NCI-H1436 (cell line): ENCODE results near the gene PPFIBP2.

Experiments
- DNase-seq: peaks from one replicate; lab custom pipeline; 2025; lab: John Stamatoyannopoulos, UW

PPFIBP2 gene

DNA sequence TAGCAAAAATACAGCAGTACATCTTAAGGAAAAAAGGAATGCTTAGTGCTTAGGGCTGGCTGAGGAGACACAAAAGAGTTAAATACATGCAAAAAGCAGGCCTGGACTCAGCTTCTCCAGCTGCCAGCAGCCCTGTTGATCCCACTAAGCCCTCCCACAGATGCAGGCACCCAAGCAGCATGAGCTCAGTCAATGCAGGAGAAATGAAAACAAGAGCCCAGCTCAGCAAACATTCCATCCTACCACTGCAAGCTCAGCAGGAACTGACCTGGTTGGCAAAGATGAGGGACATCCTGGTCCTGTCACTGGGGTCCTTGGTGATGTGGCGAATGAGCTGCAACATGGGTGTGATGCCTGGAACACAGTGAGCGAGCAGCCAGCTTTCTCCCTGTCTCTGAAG, 153.7 kb downstream of the PPFIBP2 start:
- DNase-seq = no peak

DNA sequence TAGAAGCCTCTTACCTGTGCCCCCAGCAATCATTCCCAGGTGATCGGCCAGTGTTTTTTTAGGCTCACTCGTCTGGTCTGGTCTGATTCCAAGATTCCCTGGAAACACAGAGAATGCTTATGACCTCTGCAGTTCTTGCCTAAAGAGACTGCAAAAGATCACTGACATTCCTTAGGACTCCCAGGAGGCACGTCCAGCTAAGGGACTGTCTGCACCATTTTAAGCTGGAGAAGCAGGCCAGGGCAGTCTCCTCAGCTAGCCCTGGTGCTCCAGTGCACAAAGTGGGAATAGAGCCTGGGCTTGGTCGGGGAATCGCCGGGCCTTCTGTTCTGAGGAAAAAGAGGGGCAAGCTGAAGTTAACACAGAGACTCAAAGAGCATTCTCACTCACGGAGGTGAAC, 154.7 kb downstream of the PPFIBP2 start:
- no peak for DNase-seq

DNA sequence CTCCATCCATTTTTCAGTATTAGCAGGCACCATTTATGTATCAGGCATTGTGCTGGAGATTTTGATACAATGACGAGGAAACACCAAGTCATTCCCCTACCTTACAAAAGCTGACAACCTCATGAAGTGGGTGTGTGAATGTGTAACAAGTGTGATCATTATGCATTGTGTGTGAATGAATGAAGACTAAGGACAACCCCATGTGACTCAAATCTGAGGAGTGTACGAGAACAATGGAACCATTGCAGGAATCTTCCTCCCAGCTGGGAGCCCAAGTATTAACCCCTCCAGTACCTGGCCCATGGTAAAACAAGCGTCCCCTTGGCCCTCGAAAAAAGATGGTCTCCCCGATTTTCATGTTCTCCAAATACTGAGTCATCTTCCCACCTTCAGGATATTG, 155.1 kb downstream of the PPFIBP2 start:
- no peak for DNase-seq

DNA sequence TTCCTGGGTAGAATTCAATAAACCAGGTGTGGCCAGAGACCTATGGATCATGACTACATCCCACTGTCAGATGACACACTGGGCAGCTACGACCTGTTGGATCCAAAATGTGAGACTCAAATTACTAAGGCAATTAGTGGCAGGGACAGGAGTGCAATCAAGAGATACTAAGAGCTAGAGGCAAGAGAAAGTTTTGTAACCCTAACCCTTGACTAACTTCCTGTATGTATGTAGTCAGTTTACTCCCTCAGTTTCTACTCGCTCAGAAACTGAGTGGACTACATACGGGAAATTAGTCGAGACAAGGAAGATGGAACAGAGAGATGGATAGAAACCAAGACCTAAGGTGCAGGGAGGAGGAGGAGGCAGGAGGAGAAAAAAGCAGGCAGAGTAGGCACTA, 156.8 kb downstream of the PPFIBP2 start:
- DNase-seq = no peak

DNA sequence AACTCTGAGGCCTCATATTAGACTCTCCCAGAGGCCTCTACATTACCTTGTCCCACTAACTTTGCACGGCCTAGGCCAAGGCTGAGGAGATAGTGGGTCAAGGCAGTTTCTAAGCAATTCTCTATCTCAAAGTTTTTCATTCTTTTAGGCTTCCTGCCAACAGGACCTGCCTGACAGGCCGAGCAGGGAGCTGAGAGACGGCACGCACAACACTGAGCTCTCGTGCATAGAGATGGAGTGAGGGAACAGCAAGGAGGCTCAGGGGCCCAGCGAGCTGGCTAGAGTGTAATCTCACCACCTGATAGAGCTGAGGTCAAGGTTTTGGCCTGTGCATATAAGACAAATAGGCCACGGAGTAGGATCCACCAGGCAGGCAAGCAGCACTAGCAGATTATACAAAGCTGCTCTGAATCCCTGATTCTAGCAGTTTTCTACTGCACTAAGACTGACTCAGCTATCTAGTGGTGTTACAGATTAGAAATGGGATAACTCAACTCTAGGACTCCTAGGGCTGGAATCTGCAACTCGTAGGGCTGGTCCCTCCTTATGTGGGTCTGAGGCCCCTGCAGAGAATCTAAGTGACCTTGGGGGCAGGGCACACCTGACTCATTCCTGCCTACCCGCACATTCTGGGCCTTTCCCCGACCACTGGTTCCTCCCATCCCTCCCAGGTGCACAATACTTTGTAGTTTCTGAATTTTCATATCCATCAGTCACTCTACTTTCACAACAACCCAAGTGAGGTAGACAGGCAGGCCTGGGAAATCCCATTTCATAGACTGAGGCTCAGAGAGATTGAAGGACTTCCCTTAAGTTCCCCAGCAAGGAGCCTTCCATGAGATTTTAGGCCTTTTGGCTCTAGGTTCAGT, 157.8 kb downstream of the PPFIBP2 start:
- no peak for DNase-seq

DNA sequence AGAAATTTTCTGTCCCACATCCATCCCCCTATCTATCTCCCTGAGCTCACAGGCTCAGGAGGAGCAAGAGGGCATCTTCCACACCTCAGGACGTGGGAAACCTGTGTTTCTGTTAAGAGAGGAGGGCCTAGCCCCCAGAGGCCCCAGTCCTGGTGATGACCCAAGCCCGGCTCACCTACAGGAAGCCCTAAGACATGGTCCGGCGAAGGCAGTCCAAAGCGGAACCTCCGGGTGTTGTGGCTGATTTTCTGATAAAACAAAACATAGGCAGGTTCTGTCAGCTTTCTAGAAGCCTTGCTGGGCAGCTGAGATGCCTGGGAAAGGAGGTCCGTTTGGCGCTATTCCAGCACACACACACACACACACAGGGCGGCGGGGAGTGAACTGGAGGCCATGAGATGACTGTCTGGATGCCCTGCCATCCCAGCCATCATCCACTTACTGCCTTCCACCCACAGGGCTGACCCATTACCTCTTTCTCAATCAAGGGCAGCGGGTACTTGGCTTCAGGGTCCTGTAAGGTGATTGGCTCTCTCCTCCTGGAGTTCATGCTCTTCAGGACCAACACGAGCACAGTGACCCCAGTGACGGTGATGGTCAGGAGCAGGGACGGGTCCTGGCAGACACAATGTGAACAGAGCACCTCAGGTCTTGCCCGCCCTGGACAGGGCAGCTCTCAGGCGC, 158.6 kb downstream of the PPFIBP2 start:
- DNase-seq = no peak

DNA sequence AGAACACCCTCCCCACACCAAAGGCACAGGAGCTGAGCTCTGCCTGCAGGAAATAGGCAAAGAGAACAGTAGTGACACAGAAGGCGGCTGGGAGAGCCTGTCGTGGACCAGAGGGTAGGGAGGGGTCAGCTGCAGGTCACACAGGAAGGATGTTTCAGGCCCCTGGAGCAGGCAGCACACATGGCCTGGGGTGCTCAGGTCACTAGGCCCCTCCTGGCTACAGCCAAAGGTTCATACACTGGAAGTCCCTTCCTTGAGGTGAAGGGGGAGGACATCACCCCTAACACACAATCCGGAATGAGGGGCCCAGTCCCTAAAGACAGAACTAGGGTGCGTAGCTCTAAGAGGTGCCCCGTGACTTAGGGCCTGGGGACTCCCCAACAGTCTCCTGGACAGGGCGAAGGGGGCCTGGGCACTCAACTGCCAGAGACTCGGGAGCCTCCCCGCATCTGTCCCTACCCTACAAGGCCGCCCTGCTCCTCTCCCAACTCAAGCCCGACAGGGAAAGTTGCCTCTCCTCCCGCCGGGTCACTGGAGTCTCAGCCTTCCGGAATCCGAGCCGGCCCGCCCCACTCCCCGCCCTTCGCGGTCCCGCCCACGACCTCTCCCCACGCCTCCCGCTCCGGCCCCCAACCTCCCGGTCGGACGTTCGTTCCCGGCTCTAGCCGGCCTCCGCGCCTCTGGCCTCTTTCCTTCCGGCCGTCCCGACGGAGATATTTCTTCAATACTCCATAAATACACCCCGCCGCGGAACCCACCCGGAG, 159.3 kb downstream of the PPFIBP2 start, which contains the start of gene CYB5R2:
TSS of gene CYB5R2 (minus strand) at position 541 of the 764 bp plus-strand sequence. CDS start 675 bp downstream, outside the sequence.
- no peak for DNase-seq

DNA sequence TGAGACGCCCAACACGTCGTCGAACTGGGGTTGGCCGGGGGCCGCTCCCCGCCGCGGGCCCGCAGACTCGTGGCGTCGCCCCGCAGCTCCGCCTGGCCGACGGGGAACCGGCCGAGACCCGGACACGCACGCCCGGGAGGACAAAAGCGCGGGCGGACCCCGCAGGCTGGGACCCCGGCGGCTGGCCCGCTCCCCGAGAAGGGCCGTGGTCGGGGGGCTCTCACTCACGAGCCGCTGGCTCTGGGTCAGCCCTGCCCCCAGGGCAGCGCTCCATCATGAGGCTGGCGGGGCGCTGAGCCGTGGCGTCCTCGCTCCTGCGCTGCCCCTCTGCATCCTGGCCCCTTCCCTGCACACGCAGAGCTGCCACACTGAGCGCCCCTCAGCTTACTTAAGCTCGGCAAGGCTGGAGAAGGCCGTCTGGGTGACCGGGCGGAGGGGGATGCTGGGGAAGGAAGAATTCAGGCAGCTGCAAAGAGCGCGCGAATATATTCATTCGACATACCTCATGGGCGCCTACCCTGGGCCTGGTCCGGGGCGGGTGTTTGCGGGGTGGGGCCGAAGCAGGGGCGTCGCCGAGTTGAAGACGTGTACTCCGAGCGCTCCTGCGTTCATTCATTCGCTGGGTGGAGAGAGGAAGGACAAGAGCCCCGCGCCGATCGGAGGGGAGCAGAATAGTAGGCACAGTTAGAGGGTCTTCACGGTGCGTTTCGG, 160.1 kb downstream of the PPFIBP2 start:
- no peak for DNase-seq

DNA sequence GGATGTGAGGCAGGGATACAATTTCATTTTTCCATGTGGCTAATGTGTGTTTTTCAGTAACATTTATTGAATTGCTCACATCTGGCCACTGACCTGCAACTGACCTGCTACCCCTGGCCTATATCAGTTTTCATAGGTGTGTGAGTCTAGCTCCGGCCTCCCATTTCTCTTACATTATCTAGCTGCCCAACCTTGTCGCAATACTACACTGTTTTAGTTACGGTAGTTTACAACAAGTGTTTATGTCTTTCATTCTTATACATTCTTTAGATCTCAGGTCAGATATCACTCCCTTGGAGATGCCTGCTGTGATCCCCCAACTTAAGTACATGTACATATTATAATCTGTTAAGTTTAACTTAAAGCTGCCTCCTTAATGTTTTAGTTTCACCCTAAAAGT, 161.8 kb downstream of the PPFIBP2 start:
- DNase-seq = no peak

DNA sequence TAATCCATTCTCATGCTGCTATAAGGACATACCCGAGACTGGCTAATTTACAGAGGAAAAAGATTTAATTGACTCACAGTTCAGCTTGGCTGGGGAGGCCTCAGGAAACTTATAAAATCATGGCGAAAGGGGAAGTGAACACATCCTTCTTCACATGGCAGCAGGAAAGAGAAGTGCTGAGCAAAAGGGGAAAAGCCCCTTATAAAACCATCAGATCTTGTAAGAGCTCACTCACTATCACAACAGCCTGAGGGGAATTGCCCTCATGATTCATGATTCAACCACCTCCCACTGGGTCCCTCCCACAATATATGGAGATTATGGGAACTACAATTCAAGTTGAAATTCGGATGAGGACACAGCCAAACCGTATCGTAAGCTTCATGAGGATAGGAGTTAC, 163.3 kb downstream of the PPFIBP2 start:
- DNase-seq = no peak

DNA sequence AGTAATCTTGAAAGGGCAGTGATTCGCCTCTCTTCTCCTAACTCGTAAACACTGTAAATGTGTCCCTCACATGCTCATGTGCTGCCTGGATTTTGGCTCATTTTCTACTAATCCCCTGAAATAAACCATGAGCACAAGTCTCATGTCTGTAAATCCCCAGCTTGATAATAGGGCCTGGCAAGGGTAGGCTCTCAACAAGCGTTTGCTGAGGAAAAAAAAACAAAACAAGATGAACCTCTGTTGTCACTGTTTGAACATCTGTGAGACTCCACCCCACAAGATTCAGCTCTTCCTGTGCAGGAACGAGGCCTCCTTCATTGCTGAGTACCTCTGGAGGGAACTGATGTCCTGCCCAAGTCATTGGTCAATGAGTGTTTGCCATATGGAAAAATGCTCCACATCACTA, 164.0 kb downstream of the PPFIBP2 start:
- DNase-seq = no peak

DNA sequence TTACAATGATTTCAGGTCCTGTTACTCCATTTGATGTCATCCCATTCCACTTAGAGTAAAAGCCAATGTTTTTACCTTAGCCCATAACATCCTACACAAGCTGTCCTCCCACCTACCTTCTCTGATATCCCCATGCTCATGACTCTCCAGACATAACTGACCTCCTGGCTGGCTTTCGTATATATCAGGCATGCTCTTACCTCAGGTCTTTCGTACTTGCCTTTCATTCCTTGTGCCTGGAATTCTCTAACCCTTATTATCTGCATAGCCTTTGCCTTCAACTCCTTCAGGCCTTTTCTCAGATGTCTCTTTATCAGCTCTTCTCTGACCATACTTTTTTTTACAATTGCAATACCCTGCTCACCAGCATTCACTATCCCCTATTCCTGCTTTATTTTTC, 169.8 kb downstream of the PPFIBP2 start:
- no peak for DNase-seq

DNA sequence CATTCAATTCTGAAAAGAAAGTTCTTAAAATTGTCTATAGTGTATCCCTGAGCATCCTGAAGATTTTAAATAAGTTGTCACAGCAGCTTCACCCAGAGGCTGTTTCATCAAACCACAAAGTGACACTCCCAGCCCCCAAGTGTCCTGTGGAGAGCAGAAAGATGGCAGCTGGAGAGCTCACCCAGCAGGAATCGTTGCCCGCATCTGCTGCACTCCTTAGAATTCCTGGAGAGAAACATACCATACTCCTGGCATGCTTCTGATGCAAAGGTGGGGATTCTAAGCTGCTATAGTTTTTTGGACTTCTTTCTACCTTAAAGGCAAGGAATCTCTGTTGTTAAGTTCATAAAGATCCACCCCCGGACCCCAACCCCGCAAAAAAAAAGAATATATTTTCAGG, 173.0 kb downstream of the PPFIBP2 start:
- no peak for DNase-seq

DNA sequence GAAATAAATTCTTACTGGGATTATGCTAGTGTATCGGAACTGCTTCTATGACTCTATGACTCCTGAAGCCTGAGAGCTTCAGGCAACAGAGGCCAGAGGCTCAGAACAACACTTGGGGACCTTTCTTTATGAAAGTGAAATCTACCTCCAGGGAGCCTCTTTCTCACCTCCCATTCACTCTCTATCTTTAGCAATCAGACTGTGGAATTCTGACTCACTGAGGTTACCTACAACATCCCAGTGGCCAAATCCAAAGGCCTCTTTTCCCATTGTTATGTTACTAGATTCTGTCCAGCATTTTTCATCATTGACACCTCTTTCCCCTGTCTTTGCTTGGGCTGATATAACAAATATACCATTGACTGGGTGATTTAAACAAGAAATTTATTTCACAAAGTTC, 173.6 kb downstream of the PPFIBP2 start:
- DNase-seq = no peak

DNA sequence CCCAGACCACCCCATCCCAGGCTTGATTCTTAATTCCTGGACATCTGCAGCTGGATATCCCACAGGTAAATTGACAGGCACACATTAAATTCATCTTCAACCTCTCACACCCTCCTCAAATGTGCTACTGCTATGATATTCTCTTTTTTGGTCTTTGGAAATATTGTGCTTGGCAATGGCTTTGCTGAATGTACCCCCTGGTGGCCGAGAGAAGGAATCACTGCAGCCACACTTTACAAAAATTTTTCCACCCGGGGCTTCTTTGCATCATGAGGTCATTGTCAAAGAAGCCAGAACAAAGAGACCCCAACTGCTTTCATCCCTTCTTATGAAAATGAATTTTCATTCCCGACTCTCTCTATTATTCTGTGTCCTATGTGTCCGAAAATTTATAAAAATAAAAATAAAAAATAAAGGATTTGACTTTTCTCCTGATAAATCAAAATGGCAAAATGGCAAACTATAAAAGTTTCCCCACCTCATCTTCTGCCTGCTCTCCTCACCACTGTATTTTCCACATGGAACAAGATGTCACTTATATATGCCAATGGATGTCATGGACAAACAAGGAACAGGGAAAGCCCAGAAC, 174.5 kb downstream of the PPFIBP2 start:
- no peak for DNase-seq

DNA sequence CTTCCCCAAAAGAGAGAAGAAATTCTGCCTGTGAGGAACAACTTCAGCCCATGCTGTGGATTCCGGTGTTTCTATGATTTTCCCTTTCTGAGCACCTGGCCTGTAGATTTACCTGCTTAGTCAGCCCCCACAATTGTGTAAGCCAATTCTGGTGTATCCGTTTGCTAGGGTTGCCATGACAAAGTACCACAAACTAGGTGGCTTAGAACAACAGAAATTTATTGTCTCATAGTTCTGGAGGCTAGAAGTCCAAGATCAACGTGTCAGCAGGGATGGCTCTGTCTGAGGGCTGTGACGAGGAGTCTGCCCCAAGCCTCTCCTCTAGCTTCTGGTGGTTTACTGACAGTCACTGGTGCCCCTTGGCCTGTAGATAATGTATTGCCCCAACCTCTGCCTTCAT, 175.4 kb downstream of the PPFIBP2 start:
- DNase-seq = no peak

DNA sequence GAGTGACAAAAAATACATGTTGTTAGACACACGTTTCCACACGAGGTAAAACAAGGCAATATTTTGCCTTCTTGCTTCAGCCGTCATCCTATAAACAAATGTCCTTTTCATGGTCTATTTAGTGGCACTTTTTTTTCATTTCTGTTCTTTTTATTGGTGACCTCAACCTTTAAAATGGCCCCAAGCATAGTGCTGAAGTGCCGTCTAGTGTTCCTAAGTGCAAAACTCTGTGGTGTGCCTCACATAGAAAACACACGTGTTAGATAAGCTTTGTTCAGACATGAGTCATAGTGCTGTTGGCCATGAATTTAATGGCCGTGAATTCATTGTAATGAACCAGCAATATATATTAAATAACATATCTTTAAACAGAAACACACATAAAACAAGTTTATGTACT, 176.8 kb downstream of the PPFIBP2 start:
- DNase-seq = no peak

DNA sequence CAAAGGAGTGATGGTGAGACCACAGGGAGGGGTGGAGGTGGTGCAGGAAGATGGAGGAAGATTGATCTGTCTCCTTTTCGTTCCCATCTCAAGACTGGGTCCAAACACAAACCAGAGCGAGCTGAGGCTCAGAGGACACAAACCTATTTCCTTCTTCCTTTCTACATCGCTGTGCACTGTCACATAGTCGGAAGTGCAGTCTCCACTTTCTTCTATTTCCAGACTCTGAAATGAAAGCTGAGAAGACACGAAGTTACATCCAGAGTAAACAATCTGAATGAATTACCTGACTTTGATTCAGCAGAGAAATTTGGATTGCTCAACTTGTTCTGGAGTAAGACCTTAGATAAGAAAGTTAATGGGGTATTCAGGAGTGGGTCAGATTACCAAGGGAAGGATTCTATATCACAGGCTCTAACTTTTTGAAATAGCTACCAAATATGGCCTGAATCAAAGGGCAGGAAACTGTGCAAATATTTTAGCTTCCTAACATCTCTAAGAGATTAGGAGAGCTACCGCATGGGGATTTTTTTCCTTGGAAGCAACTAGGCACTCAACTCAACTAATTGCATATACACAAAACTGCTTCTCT, 178.1 kb downstream of the PPFIBP2 start:
- no peak for DNase-seq

DNA sequence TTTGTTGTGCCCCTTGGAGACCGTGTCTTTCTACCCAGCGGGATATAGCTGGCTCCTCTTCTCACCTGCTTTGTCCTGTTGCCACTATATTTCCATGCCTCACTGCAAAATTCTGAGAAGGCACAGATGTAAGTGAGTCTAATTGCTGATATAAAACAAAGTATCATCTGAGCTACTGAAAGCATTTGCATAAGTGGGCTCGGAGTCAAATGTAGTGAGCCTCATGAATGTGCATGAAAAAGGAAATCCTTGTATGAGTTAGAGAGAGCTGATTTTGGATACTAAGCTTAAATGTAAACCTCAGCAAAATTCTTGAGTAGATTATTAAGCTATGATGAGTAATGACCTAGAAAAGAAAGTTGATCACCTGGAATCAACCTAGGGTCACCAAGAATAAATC, 178.6 kb downstream of the PPFIBP2 start:
- no peak for DNase-seq

DNA sequence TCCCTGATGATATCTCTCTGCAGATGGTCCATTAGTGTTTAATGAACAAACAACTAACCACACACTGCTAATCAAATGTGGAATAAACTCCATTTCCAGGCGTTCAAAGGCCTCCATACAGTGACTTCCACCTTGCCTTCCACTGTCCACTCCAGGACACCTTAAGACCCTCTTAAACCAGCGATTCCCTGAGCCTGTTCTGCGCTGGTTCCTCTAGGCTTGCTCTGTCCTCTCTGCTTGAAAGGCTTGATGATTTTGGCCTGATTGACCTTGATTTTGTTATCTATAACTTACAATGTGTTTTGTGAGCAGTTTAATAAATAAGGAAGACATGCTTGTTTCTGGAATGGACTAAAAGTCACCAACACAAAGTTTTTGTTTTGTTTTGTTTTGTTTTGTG, 180.4 kb downstream of the PPFIBP2 start:
- DNase-seq = no peak

DNA sequence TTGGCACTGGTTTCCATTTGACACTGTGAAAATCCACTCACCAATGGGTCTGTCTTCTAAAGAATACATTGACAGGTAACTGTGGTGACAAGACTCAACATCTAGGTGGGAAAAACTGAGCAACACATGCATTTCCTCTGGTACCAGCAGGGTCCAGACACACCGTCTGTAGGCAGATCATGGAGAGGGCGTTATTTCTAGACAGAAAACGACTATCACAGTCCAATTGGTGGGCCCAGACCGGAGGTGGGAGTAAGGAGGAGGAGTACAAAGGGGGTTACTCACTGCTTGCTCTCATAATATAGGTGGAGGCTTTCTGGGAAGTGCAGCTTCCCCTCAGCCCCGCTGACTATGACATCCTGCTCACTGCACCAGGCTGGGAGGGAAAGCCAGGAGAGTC, 182.6 kb downstream of the PPFIBP2 start:
- no peak for DNase-seq
